HL-60/S4 (cell line): ENCODE measurements around the gene NDUFAF3.

Source experiments
- in situ Hi-C: fragments of 300-500 bp; cut with MboI; formaldehyde crosslinking; loops from 2 replicates; pipeline ENCODE4 v1.14.3; 2022; ENCODE audit warnings: low sequenced_read_pairs

The NDUFAF3 gene, protein sequence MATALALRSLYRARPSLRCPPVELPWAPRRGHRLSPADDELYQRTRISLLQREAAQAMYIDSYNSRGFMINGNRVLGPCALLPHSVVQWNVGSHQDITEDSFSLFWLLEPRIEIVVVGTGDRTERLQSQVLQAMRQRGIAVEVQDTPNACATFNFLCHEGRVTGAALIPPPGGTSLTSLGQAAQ

DNA sequence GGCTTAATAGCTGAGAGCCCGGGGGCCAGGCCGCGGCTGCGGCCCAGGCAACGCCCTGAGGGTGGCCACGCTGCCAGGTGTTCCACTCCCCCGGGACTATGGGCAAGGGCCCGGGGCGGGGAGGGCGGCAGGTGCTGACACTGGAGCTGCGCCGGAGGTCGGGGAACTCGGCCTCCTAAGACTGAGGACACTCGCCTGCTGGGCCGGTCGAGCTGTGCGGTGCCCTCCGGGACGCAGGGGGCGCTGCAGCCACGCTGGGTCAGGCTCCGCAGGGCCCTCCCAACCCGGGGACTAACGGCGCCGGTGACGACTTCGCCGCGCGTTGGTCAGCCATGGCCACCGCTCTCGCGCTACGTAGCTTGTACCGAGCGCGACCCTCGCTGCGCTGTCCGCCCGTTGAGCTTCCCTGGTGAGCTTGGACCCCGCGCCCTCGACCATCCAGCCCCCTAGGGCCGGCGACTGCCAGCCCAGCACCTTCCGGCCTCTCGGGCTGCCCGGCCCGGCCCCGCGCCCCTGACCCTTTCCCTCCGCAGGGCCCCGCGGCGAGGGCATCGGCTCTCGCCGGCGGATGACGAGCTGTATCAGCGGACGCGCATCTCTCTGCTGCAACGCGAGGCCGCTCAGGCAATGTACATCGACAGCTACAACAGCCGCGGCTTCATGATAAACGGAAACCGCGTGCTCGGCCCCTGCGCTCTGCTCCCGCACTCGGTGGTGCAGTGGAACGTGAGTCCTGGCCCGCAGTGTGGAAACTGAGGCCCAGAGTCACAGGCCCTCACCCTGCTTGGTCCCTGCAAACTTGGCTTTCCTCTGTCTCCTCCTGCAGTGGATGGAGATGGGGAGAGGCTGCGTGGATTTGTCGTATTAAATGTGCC is at the start of gene NDUFAF3:
Gene NDUFAF3 (plus strand): TSS at position 309 of the 875 bp plus-strand sequence. CDS start 24 bp downstream, at position 333.
- in situ Hi-C loops = no loop called here

DNA sequence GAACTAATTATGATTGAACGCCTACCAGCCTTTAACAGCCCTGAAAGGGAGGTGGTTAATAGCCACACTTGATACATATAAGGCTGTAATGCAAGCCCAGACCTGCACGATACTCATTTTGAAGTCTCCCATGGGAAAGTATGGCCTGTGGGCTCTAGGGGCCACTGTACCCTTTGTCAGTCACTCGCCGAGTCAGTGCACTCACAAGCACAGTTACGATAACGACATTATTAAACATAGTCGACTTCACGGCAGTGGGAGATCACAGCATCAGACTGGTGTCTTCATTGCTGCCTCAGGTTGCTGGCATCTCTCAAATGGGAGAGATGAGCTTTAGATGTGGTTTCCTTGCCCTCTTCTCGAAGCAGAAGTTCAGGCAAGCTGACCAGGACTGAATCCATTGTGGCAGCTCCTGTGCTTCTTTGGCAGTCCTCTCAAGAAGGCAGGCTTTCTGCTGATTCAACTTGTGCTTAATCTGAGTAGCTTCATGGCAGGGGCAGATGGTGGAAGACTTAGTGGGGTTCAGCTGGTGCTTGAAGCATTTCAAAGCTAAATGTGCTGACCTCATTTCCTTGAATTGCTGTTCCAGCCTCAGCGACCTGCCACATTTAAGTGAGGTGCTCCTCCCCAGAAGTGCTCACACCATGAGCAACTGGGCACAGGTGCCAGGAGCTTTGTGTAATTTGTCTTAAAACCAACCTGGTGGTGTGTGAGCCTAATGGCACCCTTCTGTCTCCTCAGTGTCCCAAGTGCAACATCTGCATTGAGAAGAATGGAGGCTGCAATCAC is 47.7 kb upstream of the NDUFAF3 start:
- in situ Hi-C loops = no loop called here

DNA sequence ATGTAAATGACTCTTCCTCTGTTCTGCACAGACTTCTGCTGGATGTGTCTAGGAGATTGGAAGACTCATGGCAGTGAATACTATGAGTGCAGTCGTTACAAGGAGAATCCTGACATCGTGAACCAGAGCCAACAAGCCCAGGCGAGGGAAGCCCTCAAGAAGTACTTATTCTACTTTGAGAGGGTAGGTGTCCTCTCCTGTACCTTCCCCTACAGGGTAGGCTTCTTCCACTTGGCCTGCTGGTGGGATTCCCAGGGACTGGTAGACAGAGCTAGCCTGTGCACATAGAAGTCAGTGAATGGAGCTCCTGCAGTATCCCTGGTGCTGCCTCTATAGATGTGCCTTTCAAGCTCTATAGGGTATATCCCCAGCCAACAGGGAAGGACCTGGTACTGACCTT is 42.5 kb upstream of the NDUFAF3 start:
- in situ Hi-C loops = no loop called here

DNA sequence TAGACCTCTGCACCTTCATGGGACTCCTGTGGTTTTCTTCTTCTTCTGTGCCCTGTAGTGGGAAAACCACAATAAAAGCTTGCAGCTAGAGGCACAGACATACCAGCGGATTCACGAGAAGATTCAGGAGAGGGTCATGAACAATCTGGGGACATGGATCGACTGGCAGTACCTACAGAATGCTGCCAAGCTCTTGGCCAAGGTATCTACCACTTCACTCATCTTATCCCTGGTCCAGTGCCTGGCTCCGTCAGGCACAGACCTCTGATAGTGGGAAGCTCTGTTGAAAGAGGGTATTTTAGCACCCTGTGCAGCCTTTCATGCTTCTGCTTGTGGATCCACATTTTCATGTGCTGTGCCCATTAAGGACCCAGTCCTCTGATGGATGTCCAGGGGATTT is 41.6 kb upstream of the NDUFAF3 start:
- in situ Hi-C loops = no loop called here

DNA sequence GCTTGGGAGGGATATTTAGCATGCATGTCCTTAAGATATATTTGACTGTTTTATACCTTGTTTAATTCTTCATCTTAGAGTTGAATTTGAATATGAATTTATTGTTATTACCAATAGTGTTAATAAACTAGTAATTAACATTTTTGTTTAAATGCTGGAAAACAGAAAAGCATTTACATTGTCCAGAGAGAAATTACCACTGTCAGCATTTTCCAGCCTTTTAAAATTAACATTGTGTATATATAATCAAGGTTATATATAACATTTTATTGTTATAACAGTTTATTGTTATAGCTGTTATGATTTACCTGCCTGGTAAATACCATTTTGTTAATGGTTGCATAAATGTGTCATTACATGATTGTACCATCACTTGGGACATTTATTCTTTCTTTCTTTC is 39.9 kb upstream of the NDUFAF3 start:
- in situ Hi-C loops = no loop called here

DNA sequence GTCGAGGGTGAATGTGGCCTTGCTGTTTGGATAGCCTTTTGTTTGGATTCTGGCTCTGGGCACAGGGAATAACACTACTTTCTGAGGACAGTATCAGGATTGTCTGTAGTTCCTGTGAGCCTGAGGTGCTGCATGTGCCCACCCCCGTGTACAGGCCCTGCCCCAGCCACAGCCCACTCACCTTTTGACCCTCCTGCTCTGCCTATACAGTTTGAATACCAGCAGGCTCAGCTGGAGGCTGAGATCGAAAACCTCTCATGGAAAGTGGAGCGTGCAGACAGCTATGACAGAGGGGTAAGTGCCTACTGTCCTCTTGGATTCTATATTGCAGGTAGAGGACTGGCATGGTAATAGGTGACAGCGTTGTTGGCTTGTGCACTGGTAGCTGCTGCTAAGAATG is 39.2 kb upstream of the NDUFAF3 start:
- in situ Hi-C loops = no loop called here

DNA sequence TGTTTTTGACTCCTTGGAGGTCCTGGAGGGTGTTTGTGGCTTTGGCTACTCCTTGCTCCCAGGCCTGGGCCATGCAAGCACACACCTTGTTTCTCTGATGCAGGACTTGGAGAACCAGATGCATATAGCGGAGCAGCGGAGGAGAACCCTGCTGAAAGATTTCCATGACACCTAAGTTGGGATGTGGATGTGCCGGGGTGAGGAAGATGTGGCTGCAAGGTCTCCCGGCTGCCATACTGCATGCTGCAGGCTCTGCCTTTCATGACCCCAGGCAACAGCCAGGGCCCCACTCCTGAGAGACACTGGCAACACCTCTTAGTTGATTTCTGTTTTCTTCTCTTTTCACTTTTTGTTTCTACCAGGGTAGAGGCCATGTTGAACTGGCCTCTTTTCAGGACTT is 38.8 kb upstream of the NDUFAF3 start:
- in situ Hi-C loops = no loop called here

DNA sequence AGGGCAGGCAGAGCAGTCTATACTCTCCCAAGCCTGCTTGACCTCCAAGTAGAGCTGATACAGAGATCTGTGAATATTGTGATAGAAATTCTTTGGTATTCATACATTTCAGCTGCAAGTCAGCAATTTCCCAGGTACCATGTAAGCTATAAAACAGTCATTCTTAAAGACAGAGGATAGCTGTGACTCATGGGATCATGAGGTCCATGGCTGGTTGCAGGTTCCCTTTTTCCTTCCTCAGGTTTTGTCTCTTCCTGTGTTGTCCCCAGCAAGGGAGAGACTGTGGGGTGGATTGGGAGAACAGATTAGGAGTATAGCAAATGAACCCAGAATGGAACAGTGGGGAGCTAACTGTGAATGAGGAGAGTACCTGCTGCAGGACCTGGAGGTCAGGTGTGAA is 37.3 kb upstream of the NDUFAF3 start:
- in situ Hi-C loops = no loop called here

DNA sequence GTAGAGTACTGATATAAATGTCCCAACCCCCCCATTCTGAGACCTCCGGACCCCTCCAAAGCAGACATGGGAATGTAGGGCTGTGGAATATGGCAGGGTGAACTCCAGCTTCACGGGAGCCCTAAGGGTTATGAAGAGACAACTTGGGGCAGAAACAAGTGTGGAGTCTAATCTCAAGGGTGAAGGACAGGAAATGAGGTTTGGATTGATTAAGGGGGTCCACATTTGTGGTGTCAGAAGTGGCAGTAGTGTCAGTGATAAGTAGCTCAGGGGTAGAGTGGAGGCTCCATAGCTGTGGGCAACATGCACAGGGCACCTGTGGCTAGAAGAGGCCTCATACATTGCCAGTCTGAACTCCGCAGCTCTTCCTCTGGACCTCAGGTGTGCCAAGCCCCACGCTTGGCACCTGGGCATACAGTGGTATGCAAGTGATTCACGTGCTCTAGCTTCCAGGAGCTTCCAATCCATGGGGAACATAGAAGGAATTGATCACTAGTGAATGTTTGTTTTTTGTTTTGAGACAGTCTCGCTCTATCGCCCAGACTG is 36.0 kb upstream of the NDUFAF3 start:
- in situ Hi-C loops = no loop called here

DNA sequence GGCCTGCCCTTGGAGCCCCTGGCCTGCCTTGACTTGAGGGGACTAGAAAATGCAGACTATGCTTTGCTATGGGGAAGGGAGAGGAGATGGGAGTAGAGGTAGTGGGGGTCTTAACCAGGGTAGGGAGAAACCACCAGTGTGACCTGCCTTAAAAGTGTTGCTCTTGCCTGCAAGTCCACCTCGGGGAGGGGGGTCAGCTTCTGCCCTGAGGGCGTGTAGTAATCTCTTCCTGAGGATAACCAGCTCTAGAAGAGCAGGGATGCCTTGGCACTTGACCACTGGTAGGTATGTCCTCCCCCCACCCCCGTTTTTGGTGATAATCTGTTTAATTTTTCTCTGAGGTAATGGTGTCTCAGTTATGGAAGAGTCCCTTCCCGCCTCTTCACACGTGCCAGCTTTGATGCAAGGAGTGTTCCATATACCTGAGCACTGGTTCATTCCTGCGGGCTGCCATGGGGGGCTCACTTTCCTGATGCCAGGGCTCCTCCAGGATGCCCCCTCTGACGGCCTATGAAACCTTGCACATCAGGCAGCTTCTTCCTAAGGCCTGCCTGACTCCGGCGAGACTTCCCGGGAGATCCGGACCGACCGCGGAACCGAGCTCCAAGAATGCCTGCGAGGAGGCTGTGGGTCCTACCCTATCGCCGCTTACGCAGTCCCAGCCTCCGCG is 32.7 kb upstream of the NDUFAF3 start:
- in situ Hi-C loops = no loop called here

DNA sequence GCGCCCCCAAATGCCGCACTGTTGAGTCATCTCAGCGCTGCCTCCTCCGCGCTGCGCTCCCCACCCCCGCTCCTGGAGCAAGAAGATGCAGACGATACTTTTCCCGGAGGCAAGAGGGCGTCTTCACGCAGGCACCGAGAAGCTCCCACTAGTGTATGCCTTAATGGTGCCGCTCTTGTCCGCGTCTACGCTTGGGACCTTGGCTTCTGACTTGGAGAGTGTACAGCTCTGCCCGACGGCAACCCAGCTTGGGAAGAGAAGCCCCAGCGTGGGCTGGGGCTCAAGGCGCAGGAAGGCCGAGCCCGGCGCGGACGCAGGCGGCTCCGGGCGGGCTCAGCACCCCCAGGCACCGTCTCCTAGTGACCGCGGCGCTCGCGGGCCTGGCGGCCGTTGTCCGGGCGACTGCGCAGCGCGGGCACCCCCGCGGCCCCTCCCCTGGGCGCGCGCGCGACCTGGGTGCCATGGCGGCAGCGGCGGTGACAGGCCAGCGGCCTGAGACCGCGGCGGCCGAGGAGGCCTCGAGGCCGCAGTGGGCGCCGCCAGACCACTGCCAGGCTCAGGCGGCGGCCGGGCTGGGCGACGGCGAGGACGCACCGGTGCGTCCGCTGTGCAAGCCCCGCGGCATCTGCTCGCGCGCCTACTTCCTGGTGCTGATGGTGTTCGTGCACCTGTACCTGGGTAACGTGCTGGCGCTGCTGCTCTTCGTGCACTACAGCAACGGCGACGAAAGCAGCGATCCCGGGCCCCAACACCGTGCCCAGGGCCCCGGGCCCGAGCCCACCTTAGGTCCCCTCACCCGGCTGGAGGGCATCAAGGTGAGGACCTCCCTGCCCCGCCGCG is 31.9 kb upstream of the NDUFAF3 start, which contains the start of gene P4HTM:
Gene P4HTM (plus strand): TSS at position 446 of the 840 bp plus-strand sequence. CDS start 16 bp downstream, at position 462.
- in situ Hi-C loops = no loop called here

DNA sequence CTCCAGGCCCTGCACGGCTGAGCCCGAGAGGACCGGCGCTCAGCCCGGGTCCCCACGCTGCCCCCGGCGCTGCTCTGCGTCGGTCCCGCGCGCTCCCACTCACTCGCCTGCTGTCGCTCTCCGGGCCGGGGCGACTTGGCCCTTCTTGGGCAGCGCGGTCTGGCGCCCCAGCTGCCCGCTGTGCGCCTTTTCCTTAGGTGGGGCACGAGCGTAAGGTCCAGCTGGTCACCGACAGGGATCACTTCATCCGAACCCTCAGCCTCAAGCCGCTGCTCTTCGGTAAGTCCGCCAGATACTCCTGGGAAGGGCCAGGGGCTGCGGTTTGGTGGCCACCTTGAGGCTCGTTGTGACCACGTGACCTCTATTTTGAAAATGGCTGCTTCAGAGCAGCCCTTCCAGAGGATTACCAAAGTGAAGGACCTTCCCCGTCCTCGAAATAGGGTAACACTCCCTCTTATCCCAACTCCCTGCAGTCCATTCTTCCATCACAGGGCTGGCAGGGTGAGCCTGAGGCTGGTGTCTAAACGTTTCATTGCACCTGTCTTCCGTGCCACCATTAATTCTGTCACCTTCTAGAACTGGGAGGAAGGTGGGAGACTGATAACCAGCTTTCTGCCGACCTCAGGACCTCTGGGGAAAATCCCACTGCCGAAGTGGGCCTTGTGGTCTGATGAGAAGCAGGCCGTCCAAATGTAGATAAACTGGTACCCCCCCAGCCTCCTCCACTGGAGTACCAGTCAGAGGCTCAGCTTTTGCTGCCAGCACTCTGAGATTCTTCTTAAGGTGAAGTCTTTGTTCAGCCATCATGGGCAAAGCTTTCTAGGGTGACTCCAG is 31.1 kb upstream of the NDUFAF3 start:
- in situ Hi-C loops = no loop called here

DNA sequence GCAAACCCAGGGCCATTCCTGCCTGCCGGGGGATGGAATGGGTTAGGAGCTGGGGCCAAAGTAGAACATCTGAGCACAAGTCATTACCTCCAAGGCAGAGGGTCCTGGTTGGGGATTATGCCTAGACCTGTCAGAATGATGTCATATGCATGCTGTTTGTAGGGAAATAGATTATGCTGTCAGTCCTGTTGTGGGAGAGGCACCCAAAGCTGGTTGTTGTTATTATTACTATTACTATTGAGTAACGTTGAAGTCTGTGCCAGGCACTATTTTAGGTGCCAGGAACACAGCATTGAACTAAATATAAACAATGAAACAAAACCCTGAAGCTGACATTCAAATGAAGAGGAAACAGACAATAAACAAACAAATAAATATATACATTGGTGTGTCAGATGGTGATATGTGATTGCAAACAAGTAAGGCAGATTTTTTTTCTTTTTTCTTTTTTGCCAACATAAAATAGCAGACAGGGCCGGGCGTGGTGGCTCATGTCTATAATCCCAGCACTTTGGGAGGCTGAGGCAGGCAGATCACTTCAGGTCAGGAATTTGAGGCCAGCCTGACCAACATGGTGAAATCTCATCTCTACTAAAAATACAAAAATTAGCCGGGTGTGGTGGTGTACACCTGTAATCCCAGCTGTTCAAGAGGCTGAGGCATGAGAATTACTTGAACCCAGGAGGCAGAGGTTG is 29.9 kb upstream of the NDUFAF3 start:
- in situ Hi-C loops = no loop called here

DNA sequence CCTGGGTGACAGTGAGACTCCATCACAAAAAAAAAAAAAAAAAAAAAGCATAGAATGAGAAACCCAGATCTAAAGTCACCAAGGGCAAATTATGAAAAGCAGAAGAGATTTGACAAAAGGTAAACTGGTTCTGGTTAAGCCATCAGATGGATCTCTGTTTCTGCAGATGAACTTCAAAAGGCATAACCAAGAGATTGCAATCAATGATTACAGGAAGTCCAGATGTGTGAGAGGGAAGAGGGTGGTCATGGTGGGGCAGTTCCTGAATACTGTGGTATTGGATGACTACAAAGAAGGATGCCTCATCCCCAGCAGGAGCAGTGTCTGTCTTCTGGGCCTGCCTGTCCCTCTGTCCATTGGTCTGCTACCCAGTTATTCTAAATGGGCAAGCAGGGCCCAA is 28.1 kb upstream of the NDUFAF3 start:
- in situ Hi-C loops = no loop called here

DNA sequence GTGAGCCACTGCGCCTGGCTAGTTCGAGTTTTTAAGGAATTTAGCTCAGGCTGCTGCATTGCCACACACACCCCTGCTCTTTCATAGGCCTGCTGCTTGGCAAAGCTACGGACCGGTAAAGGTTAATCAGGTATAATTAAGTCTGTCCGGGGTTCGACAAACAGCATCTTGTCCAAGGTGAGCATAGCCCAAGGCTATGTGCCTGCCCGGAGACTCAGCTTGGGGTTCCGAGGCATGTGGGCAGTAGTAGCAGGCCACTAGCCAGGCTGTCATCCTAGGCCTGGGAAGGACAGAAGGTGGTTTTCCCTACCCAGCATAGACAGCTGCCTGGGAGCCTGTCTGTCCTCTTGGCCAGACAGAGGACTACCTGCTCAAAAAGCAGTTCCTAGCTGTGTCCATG is 25.3 kb upstream of the NDUFAF3 start:
- in situ Hi-C loops = no loop called here

DNA sequence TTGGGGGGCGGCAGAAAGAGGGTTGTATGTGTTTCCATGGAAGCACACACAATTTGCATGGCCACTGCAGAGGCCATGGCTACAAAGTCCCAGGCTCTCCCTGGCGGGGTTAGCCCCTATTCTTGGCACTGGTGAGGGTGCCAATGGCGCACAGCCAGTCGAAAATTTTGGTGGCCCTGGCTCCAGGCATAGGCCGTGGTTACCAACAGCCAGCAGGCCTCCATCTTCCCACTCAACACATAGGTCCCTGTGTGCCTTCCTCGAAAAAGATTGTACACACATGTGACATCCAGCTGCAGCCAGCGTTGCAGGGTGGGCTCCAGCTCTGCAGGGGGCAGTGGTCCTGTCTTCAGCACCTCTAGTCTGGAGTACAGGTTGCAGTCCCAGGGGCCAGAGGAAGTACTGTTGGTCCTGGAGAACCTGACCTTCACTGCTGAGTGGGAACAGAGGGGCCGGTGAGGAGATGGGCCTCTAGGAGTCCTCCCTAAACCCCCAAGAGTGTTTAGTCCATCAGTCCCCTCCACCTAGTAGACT is 24.8 kb upstream of the NDUFAF3 start:
- in situ Hi-C loops = no loop called here

DNA sequence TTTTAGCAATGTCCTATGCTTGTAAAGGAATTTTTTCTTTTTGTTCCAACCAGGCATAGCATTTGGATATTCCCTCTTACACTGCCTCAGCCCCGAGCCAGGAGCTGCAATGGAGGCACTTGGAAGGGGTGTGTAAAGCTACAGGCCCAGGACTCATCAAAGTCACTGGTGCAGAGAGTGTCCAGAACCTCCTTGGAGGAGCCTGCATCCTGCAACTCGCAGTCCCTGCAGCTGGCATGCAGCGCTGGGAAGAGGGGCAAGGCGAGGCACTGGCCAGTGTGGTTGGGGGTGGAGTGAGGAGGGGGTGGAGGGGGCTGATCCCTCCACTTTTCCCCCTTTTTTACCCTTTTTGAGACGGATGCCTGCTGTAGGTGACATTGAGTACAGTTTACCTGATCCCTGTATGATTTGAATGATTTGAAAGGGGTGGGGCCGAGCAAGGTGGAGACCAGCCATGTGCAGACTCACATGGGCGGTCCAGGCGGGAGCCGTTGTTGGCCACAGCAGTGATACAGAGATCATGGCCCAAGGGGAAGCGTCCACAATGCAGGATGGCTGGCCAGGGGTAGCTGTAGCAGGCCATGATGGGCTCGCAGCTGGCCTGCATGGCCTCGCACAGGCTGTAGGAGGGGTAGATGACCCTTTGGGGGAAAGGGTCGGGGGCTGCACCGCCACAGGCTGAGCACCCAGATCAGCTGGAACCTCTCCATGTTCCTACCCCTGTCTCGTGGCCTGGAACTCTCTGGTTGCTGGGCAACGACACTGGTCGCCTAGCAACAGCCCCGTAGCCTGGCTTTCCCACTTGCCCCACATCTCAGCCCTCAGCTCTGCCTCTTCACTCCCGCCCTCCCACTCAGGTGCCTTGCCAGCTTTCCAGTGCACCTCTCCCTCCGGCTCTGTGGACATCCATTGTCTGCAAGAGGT is 23.9 kb upstream of the NDUFAF3 start:
- in situ Hi-C loops = no loop called here
